GM12873 (cell line): ENCODE data around the gene ZC3H13.

Experiments
- TF ChIP-seq, protein P1 (sequence below): IDR thresholded peaks from 2 replicates; pipeline ENCODE4 v1.5.1; 2012; ENCODE audit warnings: low read depth, mild to moderate bottlenecking, moderate library complexity, low read length, control low read depth; ENCODE audit not compliant: insufficient read depth; ENCODE audit errors: missing control alignments

ZC3H13 gene, protein sequence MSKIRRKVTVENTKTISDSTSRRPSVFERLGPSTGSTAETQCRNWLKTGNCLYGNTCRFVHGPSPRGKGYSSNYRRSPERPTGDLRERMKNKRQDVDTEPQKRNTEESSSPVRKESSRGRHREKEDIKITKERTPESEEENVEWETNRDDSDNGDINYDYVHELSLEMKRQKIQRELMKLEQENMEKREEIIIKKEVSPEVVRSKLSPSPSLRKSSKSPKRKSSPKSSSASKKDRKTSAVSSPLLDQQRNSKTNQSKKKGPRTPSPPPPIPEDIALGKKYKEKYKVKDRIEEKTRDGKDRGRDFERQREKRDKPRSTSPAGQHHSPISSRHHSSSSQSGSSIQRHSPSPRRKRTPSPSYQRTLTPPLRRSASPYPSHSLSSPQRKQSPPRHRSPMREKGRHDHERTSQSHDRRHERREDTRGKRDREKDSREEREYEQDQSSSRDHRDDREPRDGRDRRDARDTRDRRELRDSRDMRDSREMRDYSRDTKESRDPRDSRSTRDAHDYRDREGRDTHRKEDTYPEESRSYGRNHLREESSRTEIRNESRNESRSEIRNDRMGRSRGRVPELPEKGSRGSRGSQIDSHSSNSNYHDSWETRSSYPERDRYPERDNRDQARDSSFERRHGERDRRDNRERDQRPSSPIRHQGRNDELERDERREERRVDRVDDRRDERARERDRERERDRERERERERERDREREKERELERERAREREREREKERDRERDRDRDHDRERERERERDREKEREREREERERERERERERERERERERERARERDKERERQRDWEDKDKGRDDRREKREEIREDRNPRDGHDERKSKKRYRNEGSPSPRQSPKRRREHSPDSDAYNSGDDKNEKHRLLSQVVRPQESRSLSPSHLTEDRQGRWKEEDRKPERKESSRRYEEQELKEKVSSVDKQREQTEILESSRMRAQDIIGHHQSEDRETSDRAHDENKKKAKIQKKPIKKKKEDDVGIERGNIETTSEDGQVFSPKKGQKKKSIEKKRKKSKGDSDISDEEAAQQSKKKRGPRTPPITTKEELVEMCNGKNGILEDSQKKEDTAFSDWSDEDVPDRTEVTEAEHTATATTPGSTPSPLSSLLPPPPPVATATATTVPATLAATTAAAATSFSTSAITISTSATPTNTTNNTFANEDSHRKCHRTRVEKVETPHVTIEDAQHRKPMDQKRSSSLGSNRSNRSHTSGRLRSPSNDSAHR (N-terminal part only)

DNA sequence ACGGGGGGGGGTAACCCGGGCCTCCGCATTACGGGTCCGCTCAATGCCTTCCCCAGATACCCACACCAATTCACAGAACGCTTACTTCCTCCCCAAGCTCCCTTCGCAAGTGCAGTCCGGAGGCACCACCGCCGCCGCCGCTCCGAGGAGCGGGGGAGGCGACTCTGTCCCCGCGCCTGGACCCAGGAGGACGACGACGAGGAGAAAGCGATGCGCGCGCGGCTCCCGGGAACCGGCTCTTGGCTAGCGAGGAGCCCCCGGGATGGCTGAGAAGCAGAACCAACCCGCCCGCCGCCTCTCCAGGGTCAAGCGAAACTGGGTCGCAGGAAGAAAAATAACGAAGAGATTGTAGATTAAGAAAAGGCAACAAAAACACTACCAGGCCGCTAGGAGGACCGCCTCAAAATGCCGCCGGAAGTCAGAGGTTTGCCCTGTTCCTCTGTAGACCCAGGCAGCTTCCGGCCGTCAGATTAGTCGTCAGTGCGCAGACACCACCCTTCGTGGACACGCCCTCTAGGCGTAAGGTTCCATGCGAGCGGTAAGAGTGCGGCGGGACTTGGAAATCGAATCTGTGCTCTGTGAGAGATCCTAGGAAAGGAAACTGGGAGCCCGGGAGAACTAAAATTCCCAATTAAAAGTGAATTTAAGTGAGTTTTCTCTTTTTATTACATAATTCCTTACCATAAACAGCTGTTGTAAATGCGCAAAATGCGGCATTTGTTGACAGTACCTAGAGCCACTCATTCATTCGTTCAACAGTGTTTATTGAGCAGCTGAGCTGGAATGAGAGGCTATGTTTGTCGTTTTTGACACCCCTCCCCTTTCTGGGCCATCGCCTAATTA, at the start of gene ZC3H13:
Gene ZC3H13 (minus strand): TSS at position 428 of the 843 bp plus-strand sequence. CDS start 7,239 bp downstream, outside the sequence.
- TF ChIP-seq, protein P1, sequence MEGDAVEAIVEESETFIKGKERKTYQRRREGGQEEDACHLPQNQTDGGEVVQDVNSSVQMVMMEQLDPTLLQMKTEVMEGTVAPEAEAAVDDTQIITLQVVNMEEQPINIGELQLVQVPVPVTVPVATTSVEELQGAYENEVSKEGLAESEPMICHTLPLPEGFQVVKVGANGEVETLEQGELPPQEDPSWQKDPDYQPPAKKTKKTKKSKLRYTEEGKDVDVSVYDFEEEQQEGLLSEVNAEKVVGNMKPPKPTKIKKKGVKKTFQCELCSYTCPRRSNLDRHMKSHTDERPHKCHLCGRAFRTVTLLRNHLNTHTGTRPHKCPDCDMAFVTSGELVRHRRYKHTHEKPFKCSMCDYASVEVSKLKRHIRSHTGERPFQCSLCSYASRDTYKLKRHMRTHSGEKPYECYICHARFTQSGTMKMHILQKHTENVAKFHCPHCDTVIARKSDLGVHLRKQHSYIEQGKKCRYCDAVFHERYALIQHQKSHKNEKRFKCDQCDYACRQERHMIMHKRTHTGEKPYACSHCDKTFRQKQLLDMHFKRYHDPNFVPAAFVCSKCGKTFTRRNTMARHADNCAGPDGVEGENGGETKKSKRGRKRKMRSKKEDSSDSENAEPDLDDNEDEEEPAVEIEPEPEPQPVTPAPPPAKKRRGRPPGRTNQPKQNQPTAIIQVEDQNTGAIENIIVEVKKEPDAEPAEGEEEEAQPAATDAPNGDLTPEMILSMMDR = peak; percentile 56

DNA sequence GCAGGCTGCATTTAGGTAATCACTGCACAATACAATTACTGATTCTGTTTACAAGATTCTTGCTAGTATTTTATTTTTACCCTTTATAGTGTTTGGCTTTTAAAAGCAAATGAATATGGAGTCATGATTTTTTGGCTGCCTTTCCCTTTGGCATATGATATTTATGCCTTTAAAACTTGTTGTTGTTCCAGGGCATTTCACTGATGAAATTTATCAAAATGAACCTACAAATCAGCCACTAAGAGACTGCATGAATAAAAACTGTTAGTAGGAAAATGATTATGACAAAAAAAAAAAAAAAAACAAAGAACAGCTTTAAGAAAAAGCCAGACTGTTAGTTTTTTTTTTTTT, 49.7 kb upstream of the ZC3H13 start:
- TF ChIP-seq, protein P1 = no peak

DNA sequence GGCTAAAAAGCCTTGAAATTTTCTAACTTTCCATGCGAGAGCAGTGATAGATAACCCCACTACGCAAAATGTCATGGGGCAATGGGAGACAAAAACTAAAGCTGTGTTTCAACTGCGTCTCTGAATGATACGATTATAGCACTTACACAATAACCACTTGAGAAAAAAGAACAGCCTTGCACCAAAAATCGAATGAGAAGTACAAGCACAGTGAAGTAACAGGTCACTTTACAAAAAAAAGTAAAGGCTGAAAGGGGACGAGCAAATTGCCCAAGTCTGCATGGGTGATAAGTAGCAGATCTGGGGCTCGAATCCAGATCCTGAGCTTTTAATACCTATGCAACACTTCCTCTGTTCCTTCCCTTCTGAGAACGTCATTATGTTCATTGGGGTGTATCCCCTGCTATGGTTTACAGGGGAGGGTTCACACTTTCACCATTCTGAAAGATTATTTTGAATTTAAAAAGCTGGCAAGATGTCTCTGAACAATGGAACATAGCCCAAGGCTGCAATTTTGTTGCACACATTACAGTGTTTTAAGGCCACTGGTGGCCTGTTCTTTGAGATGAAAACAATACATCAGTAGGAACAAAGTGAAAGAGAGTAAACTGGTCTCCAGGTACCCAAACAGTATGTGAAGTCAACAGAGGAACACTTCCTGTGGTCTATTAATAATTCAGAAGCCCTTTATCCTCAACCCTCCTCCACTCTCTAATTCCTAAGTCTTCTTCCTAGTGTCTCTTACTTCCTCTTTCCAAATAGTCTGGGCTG, 49.1 kb upstream of the ZC3H13 start:
- TF ChIP-seq, protein P1 = no peak

DNA sequence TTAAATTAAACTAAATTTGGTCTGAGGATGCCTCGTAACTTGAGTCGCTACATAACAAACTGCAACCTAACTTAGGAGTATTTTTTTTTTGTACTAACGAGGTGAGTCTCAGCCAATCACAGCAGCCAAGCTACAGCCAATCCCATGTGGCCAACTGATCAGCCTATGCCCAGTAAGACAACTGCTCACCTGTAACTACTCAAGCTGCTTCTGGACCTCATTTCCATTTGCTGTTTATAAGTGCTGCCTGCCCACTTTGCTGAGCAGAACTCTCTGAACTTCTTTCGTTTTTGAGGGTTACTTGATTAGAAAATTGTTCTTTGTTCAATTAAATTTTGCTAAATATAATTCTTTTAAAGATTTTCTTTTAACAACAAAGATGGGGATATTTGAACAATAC, 48.5 kb upstream of the ZC3H13 start:
- TF ChIP-seq, protein P1 = no peak

DNA sequence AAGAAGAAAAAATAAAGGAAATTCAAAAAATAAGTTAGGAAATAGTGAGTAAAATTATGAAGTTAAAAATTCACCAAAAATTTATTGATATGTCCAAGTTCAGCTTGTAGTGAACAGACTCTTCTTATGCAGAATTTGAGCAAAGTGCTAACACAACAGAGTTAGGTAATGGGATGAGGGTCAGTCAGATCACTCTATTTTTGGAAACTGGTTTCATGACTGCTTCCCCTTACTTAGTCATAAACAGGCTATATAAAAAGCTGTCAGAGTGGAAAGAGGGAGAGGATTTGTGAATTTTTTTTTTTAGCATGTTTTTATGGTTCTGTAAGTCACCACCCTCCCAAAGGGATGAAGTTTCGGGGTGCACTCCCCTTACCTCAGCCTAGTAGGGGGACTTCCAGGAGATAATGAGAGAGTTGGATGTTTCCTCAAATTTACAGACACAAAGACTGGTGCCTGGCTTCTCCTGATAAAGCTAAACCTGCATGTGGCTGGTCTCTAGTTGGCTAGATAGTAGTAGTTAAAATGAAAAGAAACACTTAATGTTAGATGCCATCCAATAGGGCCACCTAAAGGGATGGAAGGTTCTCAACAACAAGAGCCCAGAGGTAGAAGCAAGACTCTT, 47.8 kb upstream of the ZC3H13 start:
- TF ChIP-seq, protein P1 = no peak

DNA sequence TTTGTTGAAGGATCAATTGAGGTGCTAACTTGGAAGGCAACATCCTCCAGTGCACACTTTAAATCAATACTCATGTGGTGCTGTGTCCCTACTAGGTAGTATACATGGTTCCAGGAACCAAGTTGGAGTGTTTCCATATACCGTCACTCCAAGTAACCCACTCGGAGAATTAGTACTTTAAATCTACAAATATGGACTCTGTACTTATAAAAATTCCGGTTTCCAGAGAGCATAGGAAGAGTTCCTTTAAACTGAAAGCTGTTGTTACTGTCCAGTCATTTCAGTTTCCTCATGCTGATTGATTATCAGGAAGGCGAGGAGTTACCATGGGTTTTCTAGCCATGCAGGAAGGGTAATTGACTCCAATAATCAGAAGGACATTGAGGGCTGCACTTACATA, 45.1 kb upstream of the ZC3H13 start:
- TF ChIP-seq, protein P1 = no peak
